HG02759 (cell line): Measurements from ENCODE around the gene TMEM240.
"Not testable (repeated sequence)": the region's sequence is repeated elsewhere in the genome, so short reads cannot be mapped to it uniquely, and the experiment has no call there.

Source experiments
- ATAC-seq: cut with Tn5 transposase; IDR thresholded peaks from one replicate; pipeline ENCODE4 v1.9.1; 2021; ENCODE audit warnings: mild to moderate bottlenecking, moderate library complexity; ENCODE audit not compliant: unreplicated experiment

The TMEM240 gene

DNA sequence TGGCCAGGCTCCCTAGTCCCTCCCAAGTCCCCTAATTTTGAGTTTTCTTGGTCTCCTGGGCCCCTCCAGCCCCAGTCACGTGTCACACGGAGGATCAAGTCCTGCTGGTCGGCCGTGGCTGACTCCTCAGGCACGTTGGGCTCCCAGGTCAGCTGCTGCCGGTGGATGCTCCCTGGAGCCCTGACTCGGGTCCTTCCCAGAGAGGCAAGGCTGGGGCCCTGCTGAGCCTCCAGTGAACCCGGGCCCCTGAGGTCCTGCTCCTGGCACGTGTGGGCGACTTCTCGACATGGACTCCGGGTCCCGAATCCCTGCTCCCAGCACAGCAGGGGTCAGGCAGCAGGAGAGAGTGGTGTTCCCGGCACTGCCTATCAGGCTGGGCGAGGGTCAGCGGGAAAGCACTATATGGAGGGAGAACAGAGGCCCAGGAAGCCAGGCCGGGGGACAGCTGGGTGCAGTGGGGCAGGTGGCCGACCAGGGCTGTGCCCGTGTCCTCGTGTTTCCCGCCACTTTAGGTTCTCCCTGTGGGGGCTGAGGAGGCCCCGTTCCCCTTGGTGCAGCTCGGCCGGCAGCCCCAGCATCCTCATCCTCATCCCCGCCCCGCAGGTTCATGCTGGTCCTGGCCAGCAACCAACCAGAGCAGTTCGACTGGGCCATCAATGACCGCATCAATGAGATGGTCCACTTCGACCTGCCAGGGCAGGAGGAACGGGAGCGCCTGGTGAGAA is 13.2 kb downstream of the TMEM240 start:
- ATAC-seq = no peak

- ATAC-seq = not testable (repeated sequence)
Observed at GRCh38 chr1:1526476-1526875, 13.9 kb downstream of the TMEM240 start.

DNA sequence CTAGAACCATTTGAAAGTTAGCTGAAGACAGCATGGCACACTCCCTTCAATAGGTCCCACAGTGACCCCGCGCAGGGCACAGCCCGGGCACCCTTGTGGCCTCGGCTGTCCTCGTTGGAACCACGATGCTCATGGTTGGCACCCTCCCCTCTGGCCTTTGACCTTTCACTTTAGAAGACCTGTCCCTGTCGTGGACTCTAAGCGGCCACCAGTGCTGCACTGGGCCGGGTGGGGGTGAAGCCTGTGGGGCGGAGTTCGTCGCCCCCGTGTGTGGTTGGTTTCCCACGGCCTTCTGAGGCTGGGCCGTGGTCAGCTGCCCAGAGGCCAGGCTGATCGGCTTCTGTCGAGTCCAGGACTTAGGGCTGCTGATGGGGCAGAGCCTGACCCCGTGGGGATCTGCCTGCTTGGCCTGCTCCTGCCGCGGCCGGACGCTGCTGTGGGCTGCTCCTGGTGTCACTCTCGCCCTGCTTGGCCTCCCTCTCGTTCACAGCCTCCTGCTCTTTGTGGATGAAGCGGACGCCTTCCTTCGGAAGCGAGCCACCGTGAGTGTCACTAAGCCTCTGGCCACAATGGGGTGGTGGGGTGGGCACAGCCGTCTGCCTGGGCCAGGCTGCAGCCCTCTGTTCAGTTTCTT is 15.6 kb downstream of the TMEM240 start:
- ATAC-seq = not testable (repeated sequence)

DNA sequence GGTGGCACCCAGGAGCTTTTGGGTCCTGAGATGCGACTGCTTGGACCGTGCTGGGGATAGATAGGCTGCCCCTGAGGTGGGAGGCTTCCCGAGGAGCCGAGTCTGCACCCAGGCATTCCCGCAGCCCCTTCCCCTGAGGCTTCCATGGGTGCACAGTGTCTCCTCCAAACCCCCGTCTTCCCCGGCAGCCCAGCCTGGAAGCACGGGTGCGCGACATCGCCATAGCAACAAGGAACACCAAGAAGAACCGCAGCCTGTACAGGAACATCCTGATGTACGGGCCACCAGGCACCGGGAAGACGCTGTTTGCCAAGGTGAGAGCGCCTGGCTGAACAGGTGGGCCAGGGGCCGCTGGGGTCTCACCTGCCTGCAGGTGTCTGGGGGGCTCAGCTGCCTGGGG is 16.8 kb downstream of the TMEM240 start:
- not testable (repeated sequence) for ATAC-seq

- ATAC-seq = not testable (repeated sequence)
Observed at GRCh38 chr1:1523226-1523625, 17.2 kb downstream of the TMEM240 start.

- ATAC-seq = not testable (repeated sequence)
Observed at GRCh38 chr1:1522536-1522935, 17.9 kb downstream of the TMEM240 start.

DNA sequence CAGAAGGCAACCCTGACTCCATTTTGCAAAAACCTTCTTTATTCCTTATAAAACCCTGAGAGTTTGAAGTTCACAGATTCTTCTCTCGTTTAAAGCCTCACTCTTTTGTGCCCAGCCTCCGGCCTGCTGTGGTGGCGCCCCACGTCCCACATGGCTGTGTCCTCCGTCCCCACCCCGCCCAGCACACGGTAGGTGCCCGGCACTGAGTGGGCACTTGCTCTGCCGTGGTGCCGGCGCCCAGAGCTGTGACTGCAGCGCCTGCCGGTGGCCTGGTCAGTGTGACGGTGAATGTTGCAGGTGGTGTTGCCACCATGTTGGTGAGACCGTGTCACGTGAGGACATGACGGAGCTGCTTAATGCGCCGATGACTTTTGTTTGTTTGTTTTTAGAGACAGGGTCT is 19.1 kb downstream of the TMEM240 start:
- ATAC-seq = no peak

- ATAC-seq = not testable (repeated sequence)
Observed at GRCh38 chr1:1519805-1520505, 20.5 kb downstream of the TMEM240 start.

DNA sequence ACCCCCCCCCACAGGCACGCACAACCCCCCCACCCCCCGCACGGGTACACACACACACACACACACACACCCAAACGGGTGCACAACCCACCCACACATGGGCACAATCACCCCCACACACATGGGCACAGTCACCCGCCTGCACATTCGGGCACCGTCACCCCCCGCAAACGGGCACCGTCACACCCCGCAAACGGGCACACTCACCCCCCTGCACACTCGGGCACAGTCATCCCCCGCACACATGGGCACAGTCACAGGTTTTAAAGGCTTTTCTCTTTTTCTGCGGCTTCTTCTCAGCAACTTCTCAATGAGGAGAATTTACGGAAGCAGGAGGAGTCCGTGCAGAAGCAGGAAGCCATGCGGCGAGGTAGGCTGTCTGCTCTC is 21.8 kb downstream of the TMEM240 start:
- not testable (repeated sequence) for ATAC-seq

DNA sequence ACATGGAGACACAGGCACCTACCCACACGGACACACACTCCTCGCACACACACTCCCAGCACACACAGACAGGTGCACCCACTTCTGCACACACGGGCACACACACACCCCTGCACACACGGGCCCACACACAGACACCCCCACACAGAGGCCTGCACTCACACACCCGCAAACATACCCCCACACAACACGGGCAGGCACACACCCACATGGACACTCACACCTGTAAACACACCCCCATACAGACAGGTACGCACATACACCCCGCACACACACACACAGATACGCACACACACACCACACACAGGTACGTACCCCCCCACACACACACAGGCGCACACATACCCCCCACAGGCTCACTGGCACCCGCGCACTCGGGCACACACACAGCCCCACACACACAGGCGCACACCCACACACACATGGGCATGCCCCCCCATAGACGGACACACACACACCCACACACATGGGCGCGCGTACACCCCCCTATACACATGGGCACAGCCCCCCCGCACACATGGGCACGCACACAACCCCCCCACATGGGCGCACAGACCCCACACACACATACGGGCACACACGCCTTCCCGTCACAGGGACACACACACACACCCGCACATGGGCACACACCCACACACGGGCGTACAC is 22.3 kb downstream of the TMEM240 start:
- no peak for ATAC-seq

- not testable (repeated sequence) for ATAC-seq
Observed at GRCh38 chr1:1516923-1517322, 23.5 kb downstream of the TMEM240 start.

DNA sequence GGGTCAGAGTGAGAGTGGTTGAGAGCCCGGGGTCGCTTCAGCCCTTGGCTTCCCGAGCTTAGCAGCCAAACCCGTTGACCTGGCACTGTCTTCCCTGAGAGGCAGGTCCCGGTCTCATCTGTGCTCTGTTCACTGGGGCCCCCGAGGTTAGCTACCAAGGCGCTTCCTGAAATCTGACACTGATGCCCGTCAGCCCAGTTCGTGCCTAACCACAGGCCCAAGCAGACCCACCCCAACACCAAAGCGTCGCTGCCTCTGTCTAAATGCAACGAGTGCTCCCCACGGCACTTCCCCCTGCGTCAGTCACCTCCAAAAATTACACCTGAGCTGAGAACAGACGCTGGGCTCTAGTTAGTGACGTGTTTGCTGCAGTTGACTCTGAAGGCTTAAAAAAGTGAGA is 26.0 kb downstream of the TMEM240 start:
- not testable (repeated sequence) for ATAC-seq

DNA sequence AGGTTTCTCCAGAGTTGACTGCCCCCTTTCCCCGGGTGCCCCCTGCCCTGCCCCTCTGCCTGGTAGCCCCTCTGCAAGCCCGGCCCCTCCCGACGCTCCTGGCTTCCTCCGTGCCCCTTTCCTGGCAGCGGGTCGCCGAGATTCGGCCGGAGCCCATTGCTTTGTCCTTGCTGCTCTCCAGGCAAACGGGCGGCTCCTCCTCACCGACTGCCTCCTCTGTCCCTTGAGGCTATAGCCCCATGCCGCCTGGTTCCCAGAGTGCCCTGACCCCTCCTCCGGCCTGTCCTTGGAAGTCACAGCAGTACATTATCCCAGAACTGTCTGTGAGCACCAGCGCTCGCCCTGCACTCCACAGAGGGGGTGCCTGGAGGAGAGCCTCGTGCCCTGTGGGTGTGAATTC is 26.7 kb downstream of the TMEM240 start:
- not testable (repeated sequence) for ATAC-seq

DNA sequence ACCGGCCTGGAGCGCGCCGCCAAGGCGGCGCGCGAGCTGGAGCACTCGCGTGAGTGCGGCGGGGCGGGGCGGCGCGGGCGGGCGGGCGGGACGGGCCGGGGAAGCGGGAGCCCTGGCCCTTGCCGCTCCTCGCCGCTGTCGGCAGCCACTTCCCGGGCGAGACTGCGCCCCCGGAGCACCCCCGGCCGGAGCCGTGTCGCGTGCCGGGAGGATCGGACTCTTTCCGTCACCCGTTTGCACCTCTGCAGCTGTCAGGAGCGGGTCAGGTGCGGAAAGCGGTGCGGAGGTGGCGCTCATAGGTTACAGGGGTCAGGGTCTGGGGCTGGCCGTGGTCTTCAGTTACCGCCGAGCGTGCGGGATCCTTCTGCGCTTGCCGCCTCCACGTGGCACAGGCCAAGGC is 28.0 kb downstream of the TMEM240 start:
- ATAC-seq = peak; percentile 9

- ATAC-seq = peak; percentile 89
Observed at GRCh38 chr1:1511533-1512285, 28.7 kb downstream of the TMEM240 start, which contains the start of gene ATAD3A. Gene ATAD3A, plus strand, starts transcription at chr1:1512162. Its CDS starts 107 bp downstream, at chr1:1512269.

DNA sequence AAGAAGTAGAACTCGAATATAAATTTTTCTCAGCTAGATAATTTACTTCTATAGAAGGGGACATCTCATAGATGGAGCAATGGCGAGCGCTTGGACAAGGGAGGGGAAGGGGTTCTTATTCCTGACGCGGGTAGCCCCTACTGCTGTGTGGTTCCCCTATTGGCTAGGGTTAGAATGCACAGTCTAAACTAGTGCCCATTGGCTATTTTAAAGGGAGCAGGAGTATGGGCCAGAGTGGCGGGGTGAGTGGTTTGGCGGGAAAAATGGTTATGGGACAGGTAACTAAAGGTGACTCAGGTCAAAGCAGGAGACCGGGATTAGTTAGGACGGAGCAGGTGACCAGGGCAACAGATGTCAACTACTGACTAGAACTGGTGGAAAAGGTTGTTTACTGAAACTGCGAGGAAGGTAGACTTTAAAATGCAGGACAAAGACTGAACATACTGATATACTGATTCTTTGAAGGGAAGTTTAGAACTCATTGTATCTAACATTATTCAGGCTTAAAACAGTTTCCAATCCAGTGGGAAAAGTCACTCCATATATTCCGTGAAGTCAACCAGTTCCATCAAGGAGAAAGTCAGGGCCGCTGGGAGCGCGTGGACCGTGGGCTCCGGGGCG is 29.4 kb downstream of the TMEM240 start:
- ATAC-seq = no peak

- not testable (repeated sequence) for ATAC-seq
Observed at GRCh38 chr1:1509465-1509850, 31.0 kb downstream of the TMEM240 start.

- not testable (repeated sequence) for ATAC-seq
Observed at GRCh38 chr1:1508775-1509464, 31.5 kb downstream of the TMEM240 start.

DNA sequence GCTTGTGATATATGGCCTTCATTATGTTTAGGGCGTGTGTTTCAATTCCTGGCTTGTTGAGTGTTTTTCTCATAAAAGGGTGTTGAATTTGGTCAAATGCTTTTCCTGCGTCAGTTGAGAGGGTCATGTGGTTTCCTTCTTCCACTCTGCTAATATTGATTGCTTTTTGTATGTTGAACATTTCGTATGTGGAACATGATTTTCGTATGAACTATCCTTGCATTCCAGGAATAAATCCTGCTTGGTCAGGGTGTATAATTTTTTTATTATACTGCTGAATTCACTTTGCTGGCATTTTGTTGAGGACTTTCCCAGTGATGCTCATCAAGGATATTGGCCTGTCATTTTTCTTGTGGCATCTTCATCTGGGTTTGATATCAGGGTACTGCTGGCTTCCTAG is 33.1 kb downstream of the TMEM240 start:
- ATAC-seq = no peak
